ENCODE data around the gene PODXL2.

PODXL2 gene

GRCh38 chr3:127711021-127711695, 82.2 kb downstream of the PODXL2 start:
- DNase-seq (ENCODE audit: extremely low spot score): no peak
- ChIA-PET CTCF (interaction anchor here (0.9 kb wide), 1 partner anchor 14 kb away, joined by 4 read pairs; no protein-coding TSS in a partner anchor), POLR2A (no interaction called here)
- TF ChIP-seq CTCF (IDR thresholded peaks at IDR 0.05; ENCODE audit: control extremely low read depth, extremely low read depth, low read depth, missing control alignments): no peak

GRCh38 chr3:127711896-127712295, 82.9 kb downstream of the PODXL2 start:
- POLR2A ChIA-PET: no interaction called here
- no peak for DNase-seq (ENCODE audit: extremely low spot score)
- no peak for TF ChIP-seq CTCF (IDR thresholded peaks at IDR 0.05; ENCODE audit: control extremely low read depth, extremely low read depth, low read depth, missing control alignments)
- CTCF ChIA-PET: interaction anchor here (0.9 kb wide), 1 partner anchor 15 kb away, joined by 4 read pairs; no protein-coding TSS in a partner anchor

GRCh38 chr3:127712461-127712860, 83.5 kb downstream of the PODXL2 start:
- POLR2A ChIA-PET: no interaction called here
- CTCF ChIA-PET: no interaction called here
- TF ChIP-seq CTCF (IDR thresholded peaks at IDR 0.05; ENCODE audit: control extremely low read depth, extremely low read depth, low read depth, missing control alignments): no peak
- DNase-seq (ENCODE audit: extremely low spot score): no peak

- ChIA-PET POLR2A (no interaction called here), CTCF (no interaction called here)
- no peak for DNase-seq (ENCODE audit: extremely low spot score)
- TF ChIP-seq CTCF (IDR thresholded peaks at IDR 0.05; ENCODE audit: control extremely low read depth, extremely low read depth, low read depth, missing control alignments): no peak
Measured at GRCh38 chr3:127712881-127713771, 84.1 kb downstream of the PODXL2 start.

GRCh38 chr3:127714125-127714571, 85.2 kb downstream of the PODXL2 start:
- no peak for TF ChIP-seq CTCF (IDR thresholded peaks at IDR 0.05; ENCODE audit: control extremely low read depth, extremely low read depth, low read depth, missing control alignments)
- ChIA-PET CTCF (interaction anchor here (1.3 kb wide), 1 partner anchor 10 kb away, joined by 3 read pairs; no protein-coding TSS in a partner anchor), POLR2A (no interaction called here)
- DNase-seq (ENCODE audit: extremely low spot score): no peak

GRCh38 chr3:127714866-127715265, 85.9 kb downstream of the PODXL2 start:
- no peak for DNase-seq (ENCODE audit: extremely low spot score)
- CTCF ChIA-PET: interaction anchor here (1.3 kb wide), 1 partner anchor 9 kb away, joined by 3 read pairs; no protein-coding TSS in a partner anchor
- POLR2A ChIA-PET: no interaction called here
- no peak for TF ChIP-seq CTCF (IDR thresholded peaks at IDR 0.05; ENCODE audit: control extremely low read depth, extremely low read depth, low read depth, missing control alignments)

All from GM10248 (cell line).